Spleen (tissue), 7 donors: ENCODE data around the gene BRD4.

Source experiments
- CTCF ChIP-seq, 11 experiments: fragments of 200-600 bp in 7 of 11; fragments of 450-650 bp in 4 of 11; sonication (generic) in 4 of 11; IDR thresholded peaks in 8 of 11; conservative IDR thresholded peaks in 3 of 11; 1 replicate in 7 of 11; 2 replicates in 4 of 11; pipeline versions ENCODE4 v1.4.0 to v1.8.0; 2016 to 2021; ENCODE audit warnings: antibody characterized with exemption in 11 of 11, inconsistent platforms in 4 of 11, mild to moderate bottlenecking in 1 of 11
- POLR2A ChIP-seq, 3 donors: fragments of 450-650 bp; IDR thresholded peaks; one replicate each; pipeline ENCODE4 v1.5.1; 2017; ENCODE audit warnings: antibody characterized with exemption in 3 of 3, mild to moderate bottlenecking in 1 of 3
- donor health status: DM: no; HTN: no; CAD: no; lungs with moderate emphysema.
- donor health status: DM: no; HTN: no; CAD: no.
- donor health status: DM: no; HTN: no; CAD: no.

- TF ChIP-seq CTCF (IDR thresholded peaks at IDR 0.05 in 8 of 11, conservative IDR thresholded peaks at IDR 0.05 in 3 of 11), result no peak
- TF ChIP-seq POLR2A (IDR thresholded peaks at IDR 0.05), result no peak
These were observed 22.4 kb upstream of the BRD4 start for GRCh38 chr19:15354566-15355296.
